Thyroid gland (tissue), 4 donors: ENCODE measurements around the gene ZNF576.

Source experiments
- POLR2A ChIP-seq, 2 donors: fragments of 450-650 bp; IDR thresholded peaks; one replicate each; pipeline ENCODE4 v1.6.1; 2017; ENCODE audit warnings: antibody characterized with exemption in 2 of 2, mild to moderate bottlenecking in 2 of 2, moderate library complexity in 1 of 2
- TF ChIP-seq, protein P1 (sequence below), 6 experiments: fragments of 200-600 bp in 3 of 6; fragments of 450-650 bp in 3 of 6; sonication (generic) in 3 of 6; IDR thresholded peaks; one replicate each; pipeline ENCODE4 v1.5.1; 2016 to 2019; ENCODE audit warnings: antibody characterized with exemption in 6 of 6, mild to moderate bottlenecking in 2 of 6, inconsistent platforms in 1 of 6, moderate library complexity in 1 of 6

DNA sequence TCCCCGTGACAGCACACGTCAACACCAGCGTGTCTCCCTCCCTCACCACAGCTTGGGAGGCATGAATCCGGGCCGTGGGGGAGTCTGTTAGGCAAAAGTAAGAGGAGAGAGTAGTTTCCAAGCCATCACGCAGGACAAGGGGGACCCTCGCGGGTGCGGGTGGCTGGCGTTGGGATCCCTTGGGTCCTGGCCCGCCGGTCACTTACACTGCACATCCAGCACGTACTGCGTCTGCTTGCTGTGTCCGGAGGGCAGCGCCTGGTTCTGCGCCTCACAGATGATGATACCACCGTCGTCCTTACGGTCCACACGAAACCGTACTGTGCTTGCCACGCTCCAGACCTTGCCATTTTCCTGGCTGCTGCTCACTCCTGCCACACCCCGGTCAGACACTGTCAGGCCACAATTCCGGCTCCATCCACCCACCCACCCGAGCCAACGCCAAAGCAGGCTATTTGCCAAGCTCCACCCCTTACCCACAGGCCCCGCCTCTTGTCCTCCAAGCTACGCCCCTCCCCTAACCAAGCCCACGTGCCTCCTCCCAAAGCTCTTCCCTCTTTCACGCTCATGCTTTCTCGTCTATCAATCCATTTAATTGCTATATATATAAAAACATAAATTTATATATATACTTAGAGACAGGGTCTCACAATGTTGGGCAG is 29.7 kb downstream of the ZNF576 start:
- TF ChIP-seq, protein P1, sequence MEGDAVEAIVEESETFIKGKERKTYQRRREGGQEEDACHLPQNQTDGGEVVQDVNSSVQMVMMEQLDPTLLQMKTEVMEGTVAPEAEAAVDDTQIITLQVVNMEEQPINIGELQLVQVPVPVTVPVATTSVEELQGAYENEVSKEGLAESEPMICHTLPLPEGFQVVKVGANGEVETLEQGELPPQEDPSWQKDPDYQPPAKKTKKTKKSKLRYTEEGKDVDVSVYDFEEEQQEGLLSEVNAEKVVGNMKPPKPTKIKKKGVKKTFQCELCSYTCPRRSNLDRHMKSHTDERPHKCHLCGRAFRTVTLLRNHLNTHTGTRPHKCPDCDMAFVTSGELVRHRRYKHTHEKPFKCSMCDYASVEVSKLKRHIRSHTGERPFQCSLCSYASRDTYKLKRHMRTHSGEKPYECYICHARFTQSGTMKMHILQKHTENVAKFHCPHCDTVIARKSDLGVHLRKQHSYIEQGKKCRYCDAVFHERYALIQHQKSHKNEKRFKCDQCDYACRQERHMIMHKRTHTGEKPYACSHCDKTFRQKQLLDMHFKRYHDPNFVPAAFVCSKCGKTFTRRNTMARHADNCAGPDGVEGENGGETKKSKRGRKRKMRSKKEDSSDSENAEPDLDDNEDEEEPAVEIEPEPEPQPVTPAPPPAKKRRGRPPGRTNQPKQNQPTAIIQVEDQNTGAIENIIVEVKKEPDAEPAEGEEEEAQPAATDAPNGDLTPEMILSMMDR (IDR thresholded peaks at IDR 0.05), result no peak
- TF ChIP-seq POLR2A (IDR thresholded peaks at IDR 0.05), result no peak
